Bladder microvascular endothelial cell (primary cell): ENCODE data around the gene NDOR1. TPM values are rescaled to one million over a fixed set of nuclear protein-coding genes. Genes with fewer than 3 reads are reported as not detected.

Experiments used
- total RNA-seq: library from RNA; depleted of rRNA; stranded (reverse); fragments of >200 nt; gene quantifications from 2 replicates; pipeline ENCODE4 v1.2.3, GENCODE V29; 2014

NDOR1 gene
- 2.3 and 3.3 TPM in 2 replicates for total RNA-seq

DNA sequence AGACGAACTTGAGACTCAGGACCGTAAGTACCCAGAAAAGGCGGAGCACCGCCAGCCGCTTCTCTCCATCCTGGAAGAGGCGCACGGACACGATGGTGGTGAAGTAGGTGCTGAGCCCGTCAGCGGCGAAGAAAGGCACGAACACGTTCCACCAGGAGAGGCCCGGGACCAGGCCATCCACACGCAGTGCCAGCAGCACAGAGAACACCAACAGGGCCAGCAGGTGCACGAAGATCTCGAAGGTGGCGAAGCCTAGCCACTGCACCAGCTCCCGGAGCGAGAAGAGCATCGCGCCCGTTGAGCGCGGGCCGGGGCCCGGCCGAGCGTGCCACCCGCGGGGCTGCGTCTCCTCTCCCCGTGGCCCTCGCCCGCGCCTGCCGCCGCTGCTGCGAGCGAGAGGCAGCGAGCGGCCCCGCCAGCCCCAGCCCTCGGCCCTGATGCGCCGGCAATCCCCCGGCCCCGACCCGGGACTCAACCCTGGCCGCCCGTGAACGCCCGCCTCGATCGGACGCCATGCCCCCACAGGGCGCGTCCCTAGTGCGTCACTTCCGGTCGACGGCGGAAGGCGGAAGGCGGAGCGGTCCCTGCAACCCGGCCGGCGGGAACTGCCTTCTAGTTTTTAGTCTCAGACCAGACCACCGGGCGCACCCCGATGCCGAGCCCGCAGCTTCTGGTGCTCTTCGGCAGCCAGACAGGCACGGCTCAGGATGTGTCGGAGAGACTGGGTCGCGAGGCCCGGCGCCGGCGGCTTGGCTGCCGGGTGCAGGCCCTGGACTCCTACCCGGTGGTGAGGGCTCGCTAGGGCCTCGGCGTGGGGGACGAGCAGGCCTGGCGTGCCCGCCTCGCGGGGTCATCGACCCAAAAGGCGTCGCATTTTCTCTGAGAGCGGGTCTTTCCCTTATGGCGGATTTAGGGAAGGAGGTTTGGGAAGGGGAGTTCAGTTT lies at the start of gene NDOR1, which contains the start of gene TMEM203:
Gene NDOR1, plus strand, starts transcription at position 575 of the 944 bp plus-strand sequence. Its CDS starts 78 bp downstream, at position 653.
Gene TMEM203, minus strand, starts transcription at position 523 of the 944 bp plus-strand sequence. Its CDS starts 234 bp downstream, at position 289.

GRCh38 chr9:137169896-137170358 lies 35.6 kb upstream of the NDOR1 start, which contains the start of gene LRRC26:
Gene LRRC26, minus strand, starts transcription at chr9:137170051. Its CDS starts 108 bp downstream, at chr9:137169943.

DNA sequence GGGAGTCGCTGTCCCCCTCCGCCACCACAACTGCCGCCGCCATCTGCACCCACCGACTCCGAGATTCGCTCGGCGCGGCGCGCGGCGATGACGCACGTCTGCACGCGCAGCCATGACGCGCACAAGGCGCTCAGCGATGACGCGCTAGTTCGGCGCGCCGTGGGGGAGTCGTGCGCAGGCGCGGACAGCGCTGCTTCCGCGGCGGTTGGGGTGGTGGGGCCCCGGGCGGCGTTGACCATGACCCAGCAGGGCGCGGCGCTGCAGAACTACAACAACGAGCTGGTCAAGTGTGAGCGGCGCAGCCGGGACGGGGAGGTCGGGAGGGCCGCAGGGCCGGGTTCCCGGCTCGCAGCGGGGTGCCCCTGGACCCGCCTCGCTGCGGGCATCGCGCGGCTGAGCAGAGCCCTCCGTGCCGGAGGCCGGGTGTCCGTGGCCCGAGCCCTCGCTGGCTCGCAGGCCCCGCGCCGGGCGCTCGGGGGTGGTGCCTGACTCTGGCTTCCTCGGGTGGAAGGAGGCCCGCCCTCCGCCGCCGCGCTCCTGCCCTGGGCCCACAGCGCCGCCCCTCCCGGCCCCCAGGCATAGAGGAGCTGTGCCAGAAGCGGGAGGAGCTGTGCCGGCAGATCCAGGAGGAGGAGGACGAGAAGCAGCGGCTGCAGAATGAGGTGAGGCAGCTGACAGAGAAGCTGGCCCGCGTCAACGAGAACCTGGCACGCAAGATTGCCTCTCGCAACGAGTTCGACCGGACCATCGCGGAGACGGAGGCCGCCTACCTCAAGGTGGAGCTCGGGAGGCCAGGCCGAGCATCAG lies 16.8 kb upstream of the NDOR1 start, which contains the start of the genes ANAPC2 and SSNA1:
Gene ANAPC2, minus strand, starts transcription at position 71 of the 807 bp plus-strand sequence. Its CDS starts 28 bp downstream, at position 43.
Gene SSNA1, plus strand, starts transcription at position 187 of the 807 bp plus-strand sequence. Its CDS starts 51 bp downstream, at position 238.

DNA sequence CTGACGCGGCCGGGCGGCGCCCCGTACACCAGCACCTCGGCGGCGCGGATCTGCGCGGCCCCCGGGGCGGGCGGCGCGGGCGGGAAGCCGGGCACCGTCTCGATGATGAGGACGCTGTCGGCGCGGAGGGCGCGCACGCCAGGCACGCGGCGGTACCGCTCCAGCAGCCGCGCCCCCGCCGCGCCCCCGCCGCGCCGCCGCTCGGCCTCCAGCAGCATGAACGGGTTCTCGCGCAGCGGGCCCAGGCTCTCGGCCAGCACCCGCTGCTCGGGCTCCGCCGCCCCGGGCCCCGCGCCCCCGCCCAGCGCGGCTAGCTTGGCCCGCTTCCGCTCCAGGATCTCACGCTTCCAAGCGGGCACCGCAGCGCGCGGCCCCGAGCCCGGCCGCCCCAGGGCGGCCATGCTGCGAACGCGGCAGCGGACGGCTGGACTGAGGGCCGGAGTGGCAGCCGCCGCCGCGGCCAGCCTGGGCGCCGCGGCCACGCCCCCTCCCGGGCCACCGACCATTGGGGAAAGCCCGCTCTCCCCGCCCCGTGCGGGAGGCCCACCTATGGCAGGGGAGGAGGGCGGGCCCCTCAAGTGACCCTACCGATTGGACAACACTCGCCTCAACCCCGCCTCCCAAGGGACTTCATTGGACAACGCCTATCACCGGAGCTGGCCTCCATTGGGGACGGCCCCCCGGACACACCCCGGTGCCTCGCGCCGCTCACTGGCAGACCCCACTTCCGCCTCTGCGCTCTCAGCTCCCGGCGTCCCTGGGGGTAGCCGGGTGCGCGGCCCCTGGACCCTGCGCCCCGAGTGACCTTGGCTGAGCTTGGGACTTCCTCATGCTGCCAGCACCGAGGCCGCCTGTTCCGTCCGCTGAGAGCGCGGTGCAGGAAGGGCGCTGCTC lies 4.9 kb upstream of the NDOR1 start, which contains the start of gene TPRN:
Gene TPRN, minus strand, starts transcription at position 431 of the 894 bp plus-strand sequence. Its CDS starts 30 bp downstream, at position 401.

GRCh38 chr9:137222190-137223077 lies 16.9 kb downstream of the NDOR1 start, which contains the start of gene RNF208:
Gene RNF208, minus strand, starts transcription at chr9:137222240. Its CDS starts 1,028 bp downstream, at chr9:137221212.

GRCh38 chr9:137224830-137225694 lies 19.6 kb downstream of the NDOR1 start, which contains the start of gene CYSRT1:
Gene CYSRT1, plus strand, starts transcription at chr9:137225174. Its CDS starts 448 bp downstream, at chr9:137225622.

GRCh38 chr9:137227054-137227852 lies 21.8 kb downstream of the NDOR1 start, which contains the start of gene RNF224:
Gene RNF224, plus strand, starts transcription at chr9:137227502. Its CDS starts 834 bp downstream, at chr9:137228336.

DNA sequence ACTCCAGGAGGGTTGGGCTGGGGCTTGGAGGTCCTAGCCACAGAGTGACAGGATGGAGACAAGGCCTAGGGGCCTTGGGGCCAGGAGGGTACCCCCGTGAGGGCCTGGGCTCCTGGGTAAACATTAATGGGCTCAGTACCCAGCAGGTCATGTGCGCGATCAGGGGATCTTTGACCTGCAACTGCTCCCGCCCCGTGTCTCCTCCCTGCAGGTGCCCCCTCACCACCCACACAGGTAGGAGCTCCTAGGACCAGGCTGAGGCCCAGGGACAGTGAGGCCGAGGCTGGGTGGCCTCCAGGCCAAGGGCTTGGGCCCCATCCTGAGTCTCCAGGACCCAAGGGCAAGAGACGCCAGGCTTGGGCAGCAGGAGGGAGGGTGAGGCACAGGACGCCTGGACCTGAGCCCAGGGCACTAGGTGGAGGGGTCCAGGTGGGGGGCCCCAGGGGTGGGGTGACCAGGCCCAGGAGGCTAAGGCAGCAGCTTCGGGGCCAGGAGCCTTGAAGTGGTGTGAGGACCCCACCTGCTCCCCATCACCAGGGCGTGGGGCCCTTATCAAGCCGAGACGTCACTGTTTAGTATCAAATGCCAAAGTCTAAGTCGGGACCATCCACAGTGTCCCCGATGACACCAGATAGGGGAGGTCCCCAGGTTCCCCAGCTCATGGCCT lies 25.3 kb downstream of the NDOR1 start, which contains the start of gene SLC34A3:
Gene SLC34A3, plus strand, starts transcription at position 197 of the 667 bp plus-strand sequence. CDS start 802 bp downstream, outside the sequence.

GRCh38 chr9:137240841-137241489 lies 35.5 kb downstream of the NDOR1 start, which contains the start of gene TUBB4B:
Gene TUBB4B, plus strand, starts transcription at chr9:137241287. Its CDS starts 74 bp downstream, at chr9:137241361.

DNA sequence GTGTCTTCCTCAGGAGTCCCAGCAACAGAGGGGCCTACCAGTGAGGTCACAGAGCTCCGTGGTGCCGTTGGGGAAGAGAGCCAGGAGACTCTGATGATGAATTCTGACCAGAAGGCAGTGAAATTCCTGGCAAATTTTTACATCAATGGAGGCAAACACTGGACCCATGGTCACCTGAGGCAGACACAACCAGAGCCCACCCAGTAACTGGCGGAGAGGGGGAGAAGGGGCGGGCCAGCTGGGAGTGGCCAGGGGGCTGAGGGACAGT lies 45.6 kb downstream of the NDOR1 start, which contains the start of gene STPG3:
Gene STPG3, plus strand, starts transcription at position 93 of the 268 bp plus-strand sequence. Its CDS starts 1 bp downstream, at position 94.

GRCh38 chr9:137254624-137255447 lies 49.3 kb downstream of the NDOR1 start, which contains the start of gene NELFB:
Gene NELFB, plus strand, starts transcription at chr9:137255327.

